Ishikawa (cell line): ENCODE results near the gene MIA2.

Experiments
- CEBPB ChIP-seq: IDR thresholded peaks from 2 replicates; pipeline ENCODE4 v1.6.1; 2012
- CREB1 ChIP-seq: IDR thresholded peaks from 2 replicates; pipeline ENCODE4 v1.6.1; 2012; ENCODE audit warnings: low read depth
- EGR1 ChIP-seq: IDR thresholded peaks from 2 replicates; pipeline ENCODE4 v1.6.1; 2012
- EP300 ChIP-seq: IDR thresholded peaks from 2 replicates; pipeline ENCODE4 v1.6.1; 2012; ENCODE audit warnings: borderline replicate concordance
- FOXM1 ChIP-seq: IDR thresholded peaks from 2 replicates; pipeline ENCODE4 v1.6.1; 2012; ENCODE audit warnings: low read depth, borderline replicate concordance
- NFIC ChIP-seq: IDR thresholded peaks from 2 replicates; pipeline ENCODE4 v1.6.1; 2012
- RAD21 ChIP-seq: IDR thresholded peaks from 2 replicates; pipeline ENCODE4 v1.6.1; 2012; ENCODE audit warnings: low read depth
- REST ChIP-seq: IDR thresholded peaks from 2 replicates; pipeline ENCODE4 v1.6.1; 2012; ENCODE audit warnings: low read depth, mild to moderate bottlenecking
- TAF1 ChIP-seq: IDR thresholded peaks from 2 replicates; pipeline ENCODE4 v1.6.1; 2012; ENCODE audit warnings: low read depth, mild to moderate bottlenecking
- TCF12 ChIP-seq: IDR thresholded peaks from 2 replicates; pipeline ENCODE4 v1.6.1; 2012; ENCODE audit warnings: low read depth
- TEAD4 ChIP-seq: IDR thresholded peaks from 2 replicates; pipeline ENCODE4 v1.6.1; 2012
- YY1 ChIP-seq: IDR thresholded peaks from 2 replicates; pipeline ENCODE4 v1.6.1; 2012; ENCODE audit warnings: low read depth
- ZBTB7A ChIP-seq: IDR thresholded peaks from 2 replicates; pipeline ENCODE4 v1.6.1; 2012; ENCODE audit warnings: low read depth
- TF ChIP-seq, protein P1 (sequence below): IDR thresholded peaks from 2 replicates; pipeline ENCODE4 v1.6.1; 2012
- TF ChIP-seq, protein P2 (sequence below): IDR thresholded peaks from 2 replicates; pipeline ENCODE4 v1.6.1; 2012

The MIA2 gene

DNA sequence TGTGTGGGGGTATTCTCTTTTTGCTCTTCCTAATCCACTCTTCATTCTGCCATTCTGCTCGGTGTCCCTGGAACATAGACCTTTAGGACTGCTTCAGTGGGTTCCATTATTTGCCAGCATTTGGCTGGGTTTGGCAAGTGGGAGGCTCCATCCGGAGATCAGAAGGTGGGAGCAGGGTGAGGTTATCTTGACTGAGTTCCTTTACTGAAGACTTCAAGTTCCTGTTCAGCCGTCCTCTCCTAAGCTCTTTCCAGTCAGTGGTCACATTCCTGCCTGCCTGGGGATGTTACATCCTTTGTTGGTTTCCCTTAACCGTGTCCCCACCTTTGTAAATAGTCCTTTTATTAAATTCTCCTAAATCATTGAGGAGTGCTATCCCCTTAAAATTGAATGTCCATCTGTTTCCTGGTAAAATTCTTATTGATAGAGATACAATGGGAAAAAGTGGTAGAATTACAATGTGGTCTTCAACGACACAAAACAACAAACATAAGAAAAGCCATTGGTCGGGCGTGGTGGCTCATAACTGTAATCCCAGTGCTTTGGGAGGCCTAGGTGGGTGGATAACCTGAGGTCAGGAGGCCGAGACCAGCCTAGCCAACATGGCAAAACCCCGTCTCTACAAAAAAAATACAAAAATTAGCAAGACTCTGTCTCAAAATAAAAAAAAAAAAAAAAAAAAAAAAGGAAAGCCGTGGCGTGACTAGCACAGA, 5.0 kb upstream of the MIA2 start:
- TF ChIP-seq, protein P1, sequence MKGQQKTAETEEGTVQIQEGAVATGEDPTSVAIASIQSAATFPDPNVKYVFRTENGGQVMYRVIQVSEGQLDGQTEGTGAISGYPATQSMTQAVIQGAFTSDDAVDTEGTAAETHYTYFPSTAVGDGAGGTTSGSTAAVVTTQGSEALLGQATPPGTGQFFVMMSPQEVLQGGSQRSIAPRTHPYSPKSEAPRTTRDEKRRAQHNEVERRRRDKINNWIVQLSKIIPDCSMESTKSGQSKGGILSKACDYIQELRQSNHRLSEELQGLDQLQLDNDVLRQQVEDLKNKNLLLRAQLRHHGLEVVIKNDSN, result no peak
- TF ChIP-seq FOXM1, result no peak
- no peak for TF ChIP-seq ZBTB7A
- TF ChIP-seq REST, result no peak
- no peak for TF ChIP-seq CEBPB
- TF ChIP-seq, protein P2, sequence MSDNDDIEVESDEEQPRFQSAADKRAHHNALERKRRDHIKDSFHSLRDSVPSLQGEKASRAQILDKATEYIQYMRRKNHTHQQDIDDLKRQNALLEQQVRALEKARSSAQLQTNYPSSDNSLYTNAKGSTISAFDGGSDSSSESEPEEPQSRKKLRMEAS, result no peak
- TF ChIP-seq YY1, result no peak
- no peak for TF ChIP-seq TEAD4
- no peak for TF ChIP-seq EGR1
- TF ChIP-seq TAF1, result no peak
- no peak for TF ChIP-seq TCF12
- no peak for TF ChIP-seq EP300
- TF ChIP-seq CREB1, result no peak
- TF ChIP-seq NFIC, result no peak
- TF ChIP-seq RAD21, result no peak

- no peak for TF ChIP-seq TAF1
- no peak for TF ChIP-seq RAD21
- TF ChIP-seq TCF12, result no peak
- TF ChIP-seq YY1, result no peak
- no peak for TF ChIP-seq TEAD4
- no peak for TF ChIP-seq ZBTB7A
- no peak for TF ChIP-seq NFIC
- TF ChIP-seq REST, result no peak
- no peak for TF ChIP-seq EP300
- TF ChIP-seq FOXM1, result no peak
Measured at GRCh38 chr14:39229222-39229543, 4.5 kb upstream of the MIA2 start.

DNA sequence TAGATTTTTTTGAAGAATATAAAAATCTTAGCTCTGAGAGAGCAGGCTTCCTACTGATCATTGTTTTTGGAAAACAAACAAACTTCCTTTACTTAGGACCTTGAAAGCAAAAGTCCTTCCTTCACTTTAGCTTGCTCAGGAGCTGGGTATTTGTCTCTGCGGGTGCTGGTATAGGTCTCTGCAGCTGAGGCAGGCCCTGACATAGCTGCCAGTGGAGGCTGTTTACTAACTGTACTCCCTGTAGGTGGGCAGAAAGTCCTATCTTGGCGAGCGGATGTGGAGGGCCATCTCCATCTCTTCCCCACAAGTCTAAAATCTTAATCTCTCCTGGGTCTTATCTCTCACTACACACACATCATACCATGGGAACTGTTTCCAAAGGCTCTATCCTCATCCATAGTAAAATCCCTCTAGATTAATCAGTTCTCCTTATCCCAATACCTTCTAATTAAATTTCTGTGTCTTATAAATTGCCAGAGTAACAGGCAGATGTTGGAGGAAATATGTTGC, 4.1 kb upstream of the MIA2 start:
- TF ChIP-seq CREB1, result no peak
- no peak for TF ChIP-seq FOXM1
- TF ChIP-seq TCF12, result no peak
- TF ChIP-seq TEAD4, result no peak
- TF ChIP-seq EP300, result no peak
- TF ChIP-seq CEBPB, result no peak
- no peak for TF ChIP-seq YY1
- no peak for TF ChIP-seq NFIC
- TF ChIP-seq, protein P1, result no peak
- TF ChIP-seq EGR1, result no peak
- no peak for TF ChIP-seq REST
- TF ChIP-seq RAD21, result no peak
- no peak for TF ChIP-seq ZBTB7A
- no peak for TF ChIP-seq TAF1
- TF ChIP-seq, protein P2, result no peak

GRCh38 chr14:39230416-39231035, 3.2 kb upstream of the MIA2 start:
- TF ChIP-seq EP300 (no peak), CREB1 (no peak), TCF12 (no peak), TEAD4 (no peak), NFIC (no peak), EGR1 (no peak), ZBTB7A (no peak), REST (no peak)
